Stimulated activated CD4-positive, alpha-beta T cell treated with anti-CD3 and anti-CD28 coated beads, Interleukin-4, amount 100 ng/mL, for 1 hour (primary cell): ENCODE data around the gene SH3RF3.

Experiments used
- DNase-seq: peaks from one replicate; pipeline ENCODE4 v3.0.0-alpha.2; 2020

Gene SH3RF3

DNA sequence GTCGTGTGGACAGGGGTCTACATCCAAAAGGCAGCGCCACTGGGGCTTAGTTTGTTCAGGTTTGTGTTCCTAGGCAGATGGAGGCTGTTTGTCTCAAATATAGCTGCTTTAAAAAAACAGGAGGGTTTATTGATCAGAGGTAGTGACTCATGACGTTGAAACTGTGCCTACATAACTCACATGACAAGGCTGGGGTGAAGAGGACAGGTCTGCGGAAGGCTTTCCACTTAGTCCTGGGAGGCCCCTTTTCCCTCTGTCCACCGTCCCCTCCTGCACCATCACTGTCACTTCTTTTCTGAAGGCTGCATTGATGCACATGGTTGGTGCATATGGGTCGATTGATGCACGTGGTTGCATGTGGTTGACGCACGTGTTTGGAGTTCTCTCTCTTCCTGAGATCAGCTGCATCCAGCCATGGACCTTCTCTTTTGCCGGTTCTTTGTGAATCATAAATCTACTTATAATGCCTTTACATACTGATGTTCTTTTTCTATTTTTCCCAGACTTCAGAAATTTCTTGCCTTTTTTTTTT lies 10.9 kb downstream of the SH3RF3 start:
- no peak for DNase-seq

DNA sequence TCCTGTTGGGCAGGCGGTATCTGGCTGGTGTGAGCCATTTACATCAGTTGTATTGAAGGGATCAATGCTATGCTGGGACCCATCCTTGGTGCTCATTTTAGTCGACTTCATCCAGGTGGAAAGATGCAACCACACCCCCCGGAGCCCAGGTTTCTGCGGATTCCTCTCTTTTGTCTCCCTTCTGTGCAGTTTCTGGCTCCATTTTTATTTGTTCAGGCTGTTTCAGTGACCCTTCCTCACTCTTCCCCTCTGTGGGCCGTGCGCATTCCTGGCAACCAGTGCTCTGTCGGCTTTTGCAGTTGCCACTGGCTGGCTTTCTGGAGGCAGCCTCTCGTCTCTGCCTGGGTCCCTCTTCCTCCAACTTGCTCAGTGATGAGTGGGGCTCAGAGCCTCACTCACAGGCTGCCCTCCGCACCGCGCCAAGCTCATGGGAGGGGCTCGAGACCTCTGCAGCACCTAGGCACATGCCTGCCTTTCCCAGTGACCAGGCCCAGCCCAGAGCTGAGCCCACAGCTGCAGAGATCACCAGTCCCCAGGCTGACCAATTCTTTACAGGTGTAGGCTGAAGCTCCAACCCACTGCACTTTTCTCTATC lies 12.1 kb downstream of the SH3RF3 start:
- no peak for DNase-seq

DNA sequence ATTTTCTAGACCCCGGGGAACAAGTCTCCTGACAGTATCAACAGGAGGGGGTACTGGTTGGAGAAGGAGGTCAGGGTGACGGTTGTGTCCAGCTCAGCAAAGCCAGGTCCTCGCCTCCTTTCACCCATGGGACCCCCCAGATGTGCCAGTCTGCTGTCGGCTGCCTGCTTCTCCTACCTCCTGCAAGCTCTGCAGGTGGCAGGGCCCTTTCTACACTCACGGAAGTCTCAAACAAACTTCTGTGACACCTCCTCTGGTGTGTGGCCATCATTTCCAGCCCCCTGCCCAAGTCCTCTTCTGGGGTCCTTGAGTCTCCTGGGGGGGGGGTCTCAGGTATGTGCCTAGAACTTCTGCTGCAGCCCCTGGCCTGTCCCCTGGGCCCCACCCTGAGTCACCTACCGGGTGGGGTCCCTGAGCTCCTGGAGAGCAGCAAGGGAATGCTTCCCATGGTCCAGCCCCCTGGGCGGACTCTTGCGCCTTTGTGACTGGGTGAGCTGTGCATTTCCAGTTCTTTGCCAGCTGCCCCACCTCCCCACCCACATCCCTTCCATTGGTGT lies 12.8 kb downstream of the SH3RF3 start:
- DNase-seq = no peak

DNA sequence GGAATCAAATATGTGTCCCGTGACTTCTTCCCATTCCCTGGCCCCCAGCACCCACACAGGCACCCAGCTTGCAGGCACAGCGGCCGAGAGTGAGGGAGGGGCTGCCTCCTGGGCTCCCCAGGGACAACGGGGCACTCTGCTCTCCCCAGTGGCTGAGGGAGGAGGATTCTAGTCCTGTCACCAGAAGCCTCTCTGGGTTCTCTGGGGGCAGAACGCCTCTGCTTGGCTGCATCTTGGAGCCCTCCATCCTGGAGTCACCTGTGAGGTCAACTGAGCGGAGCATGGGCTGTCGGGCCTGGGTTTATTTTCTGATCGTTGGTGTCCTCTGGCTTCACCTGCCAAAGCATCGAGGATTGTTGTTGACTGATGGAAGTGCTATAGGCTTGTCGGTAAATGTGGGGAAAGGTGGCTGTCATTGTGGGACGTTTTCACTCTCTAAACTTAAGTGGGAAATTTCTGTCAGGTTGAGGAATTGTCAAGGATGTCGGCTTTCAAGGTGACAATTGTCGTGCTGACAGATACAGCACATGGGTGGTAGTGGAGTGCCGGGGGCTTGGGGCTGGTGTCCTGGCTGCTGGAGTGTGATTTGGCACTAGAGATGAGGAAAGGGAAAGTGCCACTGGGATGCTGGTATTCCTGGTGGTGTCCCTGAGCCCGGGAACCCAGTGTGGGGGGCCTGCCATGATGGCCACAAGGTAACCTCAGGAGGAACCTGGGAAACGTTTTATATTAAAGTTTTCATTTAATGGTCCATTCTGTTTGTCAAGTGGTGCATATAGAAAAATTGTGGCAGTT lies 13.6 kb downstream of the SH3RF3 start:
- DNase-seq = no peak

DNA sequence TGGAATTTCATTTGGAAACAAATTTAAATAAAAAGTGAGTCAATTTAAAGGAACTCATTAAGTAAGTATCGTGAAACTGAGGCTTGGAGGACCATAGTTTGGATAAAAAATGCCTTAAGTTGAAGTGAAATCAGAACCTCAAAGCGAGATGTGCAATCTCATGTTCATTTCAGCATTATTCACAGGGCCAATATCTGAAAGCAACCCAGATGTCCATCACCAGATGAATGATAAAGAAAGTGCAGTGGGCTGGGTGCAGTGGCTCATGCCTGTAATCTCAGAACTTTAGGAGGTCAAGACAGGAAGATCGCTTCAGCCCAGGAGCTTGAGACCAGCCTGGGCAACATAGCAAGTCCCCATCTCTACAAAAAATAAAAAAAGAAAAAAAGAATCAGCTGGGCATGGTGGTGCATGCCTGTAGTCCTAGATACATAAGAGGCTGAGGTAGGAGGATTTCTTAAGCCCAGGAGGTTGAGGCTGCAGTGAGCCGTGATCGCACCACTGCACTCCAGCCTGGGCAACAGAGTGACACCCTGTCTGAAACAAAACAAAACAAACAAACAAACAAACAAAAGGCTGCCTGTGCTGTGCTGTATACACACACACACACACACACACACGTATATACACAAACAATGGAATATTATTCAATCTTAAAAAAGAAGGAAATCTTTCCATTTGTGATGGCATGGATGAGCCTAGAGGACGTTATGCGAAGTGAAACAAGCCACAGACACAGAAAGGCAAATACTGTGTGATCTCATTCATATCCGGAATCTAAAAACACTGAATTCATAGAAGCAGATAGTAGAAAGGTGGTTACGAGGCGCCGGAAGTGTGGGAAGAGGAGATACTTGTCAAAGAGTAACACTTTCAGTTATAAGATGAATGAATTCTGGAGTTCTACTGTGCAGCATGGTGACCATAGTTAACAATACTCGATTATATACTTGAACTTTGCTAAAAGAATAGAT lies 14.5 kb downstream of the SH3RF3 start:
- DNase-seq = peak; percentile 66

DNA sequence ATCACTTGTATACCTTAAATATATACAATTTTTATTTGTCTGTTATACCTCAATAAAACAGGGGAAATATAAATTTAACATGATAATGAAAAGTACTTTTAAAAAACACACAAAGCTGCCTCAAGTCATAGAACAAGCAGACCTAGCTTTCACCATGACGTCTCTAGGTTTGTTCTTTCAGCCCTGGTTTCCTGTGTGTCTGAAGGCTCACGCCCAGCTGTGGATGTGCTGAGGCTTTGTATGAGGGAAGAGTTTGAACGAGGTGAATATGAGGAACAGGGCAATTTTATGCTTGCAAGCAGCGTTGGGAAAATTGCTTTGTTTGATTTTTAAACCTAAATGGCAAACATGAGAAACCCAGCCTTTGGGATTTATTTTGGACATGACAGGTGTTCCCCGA lies 15.3 kb downstream of the SH3RF3 start:
- DNase-seq = no peak

DNA sequence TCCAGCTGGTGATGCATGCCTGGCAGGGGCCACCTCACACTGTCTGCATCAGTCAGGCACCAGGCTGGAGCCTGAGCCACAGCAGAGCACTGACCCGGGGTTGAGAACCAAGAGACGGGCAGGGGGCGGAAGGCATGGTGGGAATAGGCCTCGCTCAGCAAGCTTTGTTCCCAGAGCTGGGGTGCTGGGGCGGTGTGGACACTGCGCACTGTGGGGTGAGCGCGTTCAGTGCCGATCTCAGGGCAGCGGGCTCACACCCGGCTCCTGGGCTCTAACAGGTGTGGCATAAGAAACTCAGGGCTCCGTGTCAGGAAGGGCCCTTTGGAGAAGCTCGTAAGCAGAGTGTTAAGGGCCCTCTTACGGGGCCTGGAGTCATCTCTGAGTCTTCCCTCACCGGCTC lies 15.7 kb downstream of the SH3RF3 start:
- DNase-seq = no peak

DNA sequence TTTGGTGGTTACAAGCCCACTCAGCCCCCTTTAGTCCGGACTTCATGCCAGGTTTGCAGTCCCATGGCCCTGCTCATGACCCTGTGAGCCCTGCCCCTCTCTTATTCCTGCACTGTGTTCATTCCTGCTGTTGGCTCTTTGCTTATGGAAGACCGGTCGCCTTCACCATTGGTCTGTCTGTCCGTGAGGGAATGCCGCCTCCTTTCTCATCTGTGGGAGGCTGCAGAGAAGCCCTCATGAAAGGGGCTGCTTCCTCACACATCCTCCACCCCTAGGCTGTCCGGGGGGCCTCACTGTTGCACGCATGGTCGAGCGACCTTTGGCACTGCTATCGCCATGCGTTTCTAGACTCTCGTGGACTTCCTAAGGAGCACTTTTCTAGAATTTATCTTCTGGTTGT lies 16.3 kb downstream of the SH3RF3 start:
- DNase-seq = no peak

DNA sequence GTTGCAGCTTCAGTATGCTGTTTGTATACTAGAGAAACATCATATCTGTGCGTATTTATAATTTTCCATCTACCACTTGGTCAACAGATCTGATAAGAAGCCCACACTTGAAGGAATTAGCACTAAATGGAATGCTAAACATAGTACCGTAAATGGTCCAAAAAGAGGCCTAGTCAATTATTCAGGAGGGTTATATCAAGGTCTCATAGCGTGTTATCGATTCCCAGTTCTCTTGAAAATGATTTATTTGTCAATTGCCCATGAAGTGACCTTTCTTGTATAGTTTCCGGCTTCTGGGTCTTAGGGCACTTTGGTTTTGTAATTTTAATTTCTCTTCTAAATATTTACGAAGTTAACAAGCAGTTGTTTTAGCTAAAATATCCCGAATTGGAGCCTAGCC lies 18.4 kb downstream of the SH3RF3 start:
- DNase-seq = no peak

DNA sequence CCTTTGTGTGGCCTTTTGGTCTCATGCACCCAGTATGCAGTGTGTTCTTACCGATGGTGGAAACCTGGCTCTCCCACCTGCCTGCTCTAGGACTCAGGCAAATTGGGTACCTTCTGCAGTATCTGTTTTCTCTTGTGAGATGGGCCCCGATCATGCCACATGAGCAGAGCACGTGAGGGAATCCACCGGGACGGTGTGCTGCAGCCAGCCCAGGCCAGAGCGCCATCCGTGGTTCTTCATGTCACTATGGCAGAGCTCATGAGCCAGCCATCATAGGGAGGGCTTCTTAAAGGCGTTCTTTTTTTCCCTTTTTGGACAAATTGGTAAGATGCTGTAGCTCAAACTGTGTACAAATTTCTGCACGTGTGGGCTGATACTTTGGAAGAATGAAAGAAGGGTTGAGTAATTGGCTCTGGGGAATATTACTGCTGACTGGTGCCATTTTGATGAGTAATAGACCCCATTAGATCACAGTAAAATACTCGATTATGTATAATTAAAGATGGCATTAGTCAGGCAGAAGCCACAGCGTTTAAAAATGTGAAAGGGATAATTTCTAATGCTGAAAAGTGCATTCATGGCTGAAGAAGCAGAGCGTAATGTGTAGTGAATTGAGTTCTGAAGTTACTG lies 19.2 kb downstream of the SH3RF3 start:
- no peak for DNase-seq

DNA sequence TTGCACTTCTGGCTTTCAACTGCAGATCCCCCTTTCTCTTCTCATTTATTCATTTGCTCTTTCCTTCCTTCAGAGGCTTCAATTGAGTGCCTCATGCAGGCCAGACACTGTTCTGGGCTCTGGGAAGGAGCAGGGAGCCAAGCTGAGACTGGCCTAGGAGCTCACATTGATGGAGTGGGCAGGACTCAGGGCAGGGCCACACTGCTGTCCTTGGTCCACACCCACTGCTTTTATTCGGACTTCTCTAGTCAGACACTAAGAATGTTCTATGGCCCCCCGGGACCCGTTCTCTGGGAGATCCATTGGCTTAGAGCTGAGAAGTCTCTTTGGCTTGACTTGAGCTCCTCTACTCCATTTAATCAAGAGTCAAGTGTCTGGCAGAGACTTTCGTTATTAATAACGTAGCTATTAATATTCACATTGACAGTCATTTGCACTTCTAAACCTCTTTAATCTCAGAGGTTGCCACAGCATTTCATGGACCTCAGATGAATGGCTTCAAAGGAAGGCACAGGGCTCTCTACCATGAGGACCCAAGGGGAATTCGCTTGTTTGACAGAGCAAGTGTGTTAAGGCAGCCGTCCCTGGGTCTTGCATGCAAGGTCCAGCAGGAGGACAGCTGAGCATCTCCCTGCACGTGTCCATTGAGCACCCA lies 20.1 kb downstream of the SH3RF3 start:
- DNase-seq = no peak

DNA sequence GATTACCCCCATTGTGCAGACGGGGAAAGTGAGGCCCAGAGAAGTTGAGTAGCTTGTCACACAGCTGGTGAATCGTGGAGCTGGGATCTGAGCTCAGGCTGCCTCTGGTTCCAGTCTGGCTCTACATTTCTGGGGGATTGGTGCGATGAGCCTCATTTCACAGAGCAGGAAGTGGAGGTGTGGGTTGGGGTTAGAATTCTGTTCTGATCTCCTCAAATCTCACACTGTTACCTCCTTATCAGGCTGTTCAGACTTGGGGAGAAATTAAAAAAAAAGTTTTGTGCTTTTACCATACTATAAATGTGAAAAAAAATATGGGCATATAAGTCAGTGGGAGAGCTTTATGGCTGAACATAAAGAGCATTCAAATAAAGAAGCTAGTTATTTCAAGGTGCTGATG lies 21.6 kb downstream of the SH3RF3 start:
- DNase-seq = no peak

DNA sequence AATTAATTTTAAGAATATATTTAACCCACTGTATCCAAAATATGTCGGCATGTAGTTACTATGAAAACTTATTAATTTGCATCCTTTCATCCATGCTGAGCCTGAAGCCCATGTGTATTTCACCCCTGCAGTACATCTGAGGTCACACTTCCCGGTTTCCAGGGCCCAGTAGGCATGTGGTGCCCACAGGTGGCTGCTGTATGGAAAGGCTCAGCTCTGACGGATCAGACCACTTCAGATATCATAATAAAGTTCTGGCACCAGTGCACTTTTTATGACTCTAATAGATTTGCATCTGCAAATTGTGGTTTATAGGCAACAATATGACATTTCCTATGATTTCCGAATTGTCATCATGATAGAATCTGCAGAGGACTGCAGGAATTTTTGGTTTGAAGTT lies 22.5 kb downstream of the SH3RF3 start:
- DNase-seq = no peak

DNA sequence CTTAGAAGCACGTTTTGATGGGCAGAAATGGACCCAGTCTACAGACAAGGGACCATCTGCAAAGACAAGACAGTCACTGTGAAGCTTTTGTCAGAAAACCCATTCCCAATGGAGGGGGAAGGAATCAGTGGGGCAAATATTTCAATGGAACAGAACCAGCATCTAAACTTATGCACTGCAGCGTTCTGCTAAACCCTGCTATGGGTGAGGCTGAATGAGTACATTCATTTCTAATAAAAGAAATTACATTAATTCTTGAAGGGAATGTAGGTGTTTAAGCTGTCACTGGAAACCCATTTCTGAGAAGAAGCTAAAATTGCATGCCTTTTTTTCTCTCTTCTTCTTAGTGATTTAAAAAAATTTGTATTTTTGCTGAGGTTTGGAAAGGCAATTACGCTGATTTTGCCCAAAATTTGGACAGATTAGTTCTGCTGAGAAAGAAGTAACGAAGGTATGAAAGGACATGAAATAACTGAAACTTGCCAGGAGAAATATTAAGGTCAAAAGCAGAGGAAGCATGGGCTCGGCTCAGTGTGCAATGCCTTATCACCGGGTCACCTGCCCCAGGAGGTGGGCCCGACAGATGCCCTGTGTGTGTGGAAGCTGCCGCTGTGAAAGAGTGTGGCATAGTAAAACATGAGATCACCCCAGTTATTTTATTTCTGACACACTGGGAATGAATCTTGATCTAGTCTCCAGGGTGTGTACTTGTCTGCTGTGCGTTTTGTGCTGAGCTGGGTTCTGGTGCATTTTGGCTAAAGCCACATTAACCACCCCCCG lies 24.2 kb downstream of the SH3RF3 start:
- DNase-seq = no peak

DNA sequence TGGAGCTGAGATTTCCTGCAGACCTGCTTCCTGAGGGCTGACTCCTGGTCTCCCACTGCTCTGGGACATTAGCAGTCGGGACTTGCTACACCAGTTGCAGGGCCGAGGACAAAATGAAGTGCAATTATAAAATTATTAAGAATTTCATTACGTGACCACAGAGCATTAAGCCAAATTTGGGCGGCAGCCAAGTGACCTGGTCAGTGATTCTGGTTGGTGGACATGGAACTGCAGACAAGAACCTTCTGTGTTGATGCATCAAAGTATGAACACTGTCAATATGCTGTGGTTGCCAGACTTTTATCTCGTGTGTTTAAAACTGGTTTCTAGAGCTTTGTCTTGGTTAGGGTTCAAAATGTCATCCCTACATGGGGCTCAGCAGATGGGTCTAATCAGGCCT lies 24.8 kb downstream of the SH3RF3 start:
- no peak for DNase-seq

DNA sequence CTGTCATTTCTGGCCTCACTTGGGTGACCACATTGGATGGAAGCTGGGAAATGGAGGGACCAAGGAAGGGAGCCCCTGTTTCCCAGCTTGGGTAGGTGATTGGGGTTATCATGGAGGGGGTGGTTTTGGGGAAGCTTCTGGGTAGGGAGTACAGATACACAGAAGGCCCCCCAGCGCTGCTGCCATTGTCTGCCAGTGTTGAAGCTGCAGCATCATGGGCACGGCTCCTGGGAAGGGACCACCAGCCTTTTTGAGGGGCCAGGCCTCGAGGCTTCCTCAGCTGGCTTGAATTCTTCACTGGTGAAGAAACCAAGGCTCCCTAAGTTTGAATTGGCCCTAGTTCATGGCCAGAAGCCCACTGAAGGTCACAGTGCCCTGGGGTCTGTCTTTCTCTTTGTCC lies 25.2 kb downstream of the SH3RF3 start:
- DNase-seq = no peak

DNA sequence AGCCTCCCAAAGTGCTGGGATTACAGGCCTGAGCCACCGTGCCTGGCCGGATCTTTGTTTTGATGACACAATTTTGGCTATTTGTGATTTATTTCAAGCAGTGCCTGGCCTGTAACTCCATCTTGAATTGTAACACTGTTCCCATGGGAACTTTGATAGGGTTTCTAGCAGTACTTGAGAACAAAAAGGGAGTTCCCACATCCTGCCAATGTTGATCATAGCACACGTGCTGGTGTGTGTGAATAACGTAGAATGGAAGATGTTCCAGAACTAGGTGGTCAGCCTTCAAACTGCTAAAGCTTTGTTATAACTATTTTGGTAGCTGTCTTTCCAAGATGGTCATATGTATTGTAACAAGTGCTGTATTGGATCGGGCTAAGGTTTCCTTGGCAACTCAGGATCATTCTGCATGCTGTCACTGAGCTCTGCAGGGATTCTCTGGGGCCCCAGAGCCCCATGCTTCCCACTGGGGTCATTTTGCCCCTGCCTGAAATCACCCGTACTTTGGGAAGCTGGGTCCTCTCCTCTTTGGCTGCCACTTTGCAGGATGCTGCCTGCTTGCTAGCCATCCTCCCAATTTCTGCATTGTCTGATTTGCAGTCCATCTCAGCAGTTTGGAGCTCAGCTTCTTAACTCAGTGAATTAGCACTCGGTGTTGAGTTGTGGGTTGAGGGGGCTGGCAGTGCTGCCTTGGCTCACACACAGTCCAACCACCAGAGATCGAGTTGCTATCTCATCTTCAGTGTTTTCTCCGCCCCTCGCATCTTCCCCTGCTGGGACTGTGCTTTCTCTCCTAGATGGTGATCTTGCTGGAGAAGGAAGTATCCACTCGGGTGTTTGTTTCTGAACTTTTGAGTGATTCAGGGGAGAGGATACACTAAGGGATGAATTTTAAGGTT lies 26.8 kb downstream of the SH3RF3 start:
- no peak for DNase-seq

DNA sequence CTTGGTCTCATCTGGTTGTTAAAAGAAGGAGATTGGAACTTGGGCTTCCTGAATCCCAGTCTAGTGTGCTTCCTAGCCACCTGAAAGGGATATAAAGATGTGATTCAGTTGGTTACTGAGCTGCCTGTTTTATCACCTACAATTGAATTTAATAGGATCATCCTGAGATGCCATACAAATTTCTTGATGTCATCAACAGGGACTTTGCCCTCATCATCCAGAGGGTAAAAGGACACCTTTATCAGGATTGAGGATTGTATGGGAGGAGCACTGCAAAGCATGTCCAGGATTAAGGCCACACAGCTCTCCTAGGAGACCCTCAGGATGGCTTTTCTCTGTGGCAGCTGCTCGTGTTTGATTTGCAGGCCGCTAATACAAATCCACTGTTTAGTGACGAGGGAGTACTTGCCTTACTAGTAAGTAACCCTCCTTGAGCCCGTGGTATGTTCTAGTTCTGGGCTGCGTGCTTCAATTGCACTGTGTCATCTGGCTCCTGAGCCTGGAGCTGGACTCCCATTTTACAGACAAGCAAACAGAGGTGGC lies 28.6 kb downstream of the SH3RF3 start:
- no peak for DNase-seq

DNA sequence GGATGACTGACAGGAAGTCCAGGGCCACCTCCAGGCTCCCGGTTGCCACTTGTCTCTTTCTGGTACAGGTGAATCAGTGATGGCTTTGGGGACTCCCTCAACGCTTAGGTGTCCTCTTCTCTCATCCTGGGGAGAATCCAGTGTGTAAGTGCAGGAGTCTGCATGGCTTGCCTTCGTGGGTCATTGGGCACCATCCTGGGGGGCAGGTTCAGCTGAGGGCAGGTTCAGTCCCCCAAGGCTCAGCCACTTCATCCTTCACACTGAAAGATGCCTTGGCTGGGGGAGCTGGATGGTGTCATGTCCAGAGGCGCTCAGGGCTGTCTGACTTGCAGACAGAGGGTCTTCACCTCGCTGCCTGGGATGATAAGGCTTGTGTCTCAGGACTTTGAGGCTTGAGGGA lies 29.2 kb downstream of the SH3RF3 start:
- DNase-seq = no peak

DNA sequence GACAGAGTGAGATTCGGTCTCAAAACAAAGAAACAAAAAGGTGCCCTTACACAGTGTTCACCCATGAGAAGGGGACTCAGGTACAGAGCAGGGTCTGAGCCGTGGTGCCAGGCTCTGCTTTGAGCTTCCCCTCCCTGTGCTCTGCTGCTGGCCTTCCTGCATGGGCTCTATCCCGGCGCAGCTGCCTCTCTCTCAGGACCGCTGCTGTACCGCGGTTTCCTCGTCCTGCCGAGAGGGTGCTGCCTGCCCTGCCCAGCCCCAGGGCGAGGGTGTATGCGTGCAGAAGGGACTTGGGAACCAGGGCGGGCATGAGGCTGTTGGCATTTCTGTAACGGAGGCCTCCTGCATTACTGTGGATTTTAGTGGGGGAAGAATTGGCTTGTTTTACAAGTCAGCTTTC lies 30.1 kb downstream of the SH3RF3 start:
- no peak for DNase-seq
